WTC11 (cell line): ENCODE data around the gene ATG2A.

ENCODE experiments used
- ATF6 ChIP-seq: sonication (generic); formaldehyde crosslinking; IDR thresholded peaks from 2 replicates; pipeline ENCODE4 v1.8.1; 2023; ENCODE audit warnings: mild to moderate bottlenecking, missing genetic modification reagents
- CREB1 ChIP-seq: sonication (generic); formaldehyde crosslinking; IDR thresholded peaks from 2 replicates; pipeline ENCODE4 v1.8.0; 2023; ENCODE audit warnings: mild to moderate bottlenecking, missing genetic modification reagents
- PREB ChIP-seq: sonication (generic); formaldehyde crosslinking; IDR thresholded peaks from 2 replicates; pipeline ENCODE4 v1.8.1; 2022; ENCODE audit warnings: mild to moderate bottlenecking, missing genetic modification reagents, moderate library complexity, borderline replicate concordance
- SMAD3 ChIP-seq: sonication (generic); formaldehyde crosslinking; IDR thresholded peaks from 2 replicates; pipeline ENCODE4 v1.8.0; 2022; ENCODE audit warnings: missing genetic modification reagents, mild to moderate bottlenecking, borderline replicate concordance
- STAT6 ChIP-seq: sonication (generic); formaldehyde crosslinking; conservative IDR thresholded peaks from 2 replicates; pipeline ENCODE4 v1.8.1; 2023; ENCODE audit warnings: mild to moderate bottlenecking, low read depth, missing genetic modification reagents, moderate library complexity
- TEAD4 ChIP-seq: sonication (generic); formaldehyde crosslinking; IDR thresholded peaks from 2 replicates; pipeline ENCODE4 v1.8.0; 2022; ENCODE audit warnings: mild to moderate bottlenecking, missing genetic modification reagents
- TF ChIP-seq, protein P1 (sequence below): fragments of 200-600 bp; IDR thresholded peaks from 2 replicates; pipeline ENCODE4 v1.8.0; 2022; ENCODE audit warnings: antibody characterized with exemption
- TF ChIP-seq, protein P2 (sequence below): sonication (generic); formaldehyde crosslinking; IDR thresholded peaks from 2 replicates; pipeline ENCODE4 v1.8.0; 2023; ENCODE audit warnings: mild to moderate bottlenecking, missing genetic modification reagents
- TF ChIP-seq, protein P3 (sequence below): sonication (generic); formaldehyde crosslinking; IDR thresholded peaks from 2 replicates; pipeline ENCODE4 v1.8.1; 2023; ENCODE audit warnings: mild to moderate bottlenecking, missing genetic modification reagents, moderate library complexity
- TF ChIP-seq, protein P4 (sequence below): sonication (generic); formaldehyde crosslinking; IDR thresholded peaks from 2 replicates; pipeline ENCODE4 v1.8.1; 2022; ENCODE audit warnings: low read depth, missing genetic modification reagents, borderline replicate concordance
- TF ChIP-seq, protein P5 (sequence below): sonication (generic); formaldehyde crosslinking; IDR thresholded peaks from 2 replicates; pipeline ENCODE4 v1.8.1; 2023; ENCODE audit warnings: mild to moderate bottlenecking, missing genetic modification reagents, borderline replicate concordance

DNA sequence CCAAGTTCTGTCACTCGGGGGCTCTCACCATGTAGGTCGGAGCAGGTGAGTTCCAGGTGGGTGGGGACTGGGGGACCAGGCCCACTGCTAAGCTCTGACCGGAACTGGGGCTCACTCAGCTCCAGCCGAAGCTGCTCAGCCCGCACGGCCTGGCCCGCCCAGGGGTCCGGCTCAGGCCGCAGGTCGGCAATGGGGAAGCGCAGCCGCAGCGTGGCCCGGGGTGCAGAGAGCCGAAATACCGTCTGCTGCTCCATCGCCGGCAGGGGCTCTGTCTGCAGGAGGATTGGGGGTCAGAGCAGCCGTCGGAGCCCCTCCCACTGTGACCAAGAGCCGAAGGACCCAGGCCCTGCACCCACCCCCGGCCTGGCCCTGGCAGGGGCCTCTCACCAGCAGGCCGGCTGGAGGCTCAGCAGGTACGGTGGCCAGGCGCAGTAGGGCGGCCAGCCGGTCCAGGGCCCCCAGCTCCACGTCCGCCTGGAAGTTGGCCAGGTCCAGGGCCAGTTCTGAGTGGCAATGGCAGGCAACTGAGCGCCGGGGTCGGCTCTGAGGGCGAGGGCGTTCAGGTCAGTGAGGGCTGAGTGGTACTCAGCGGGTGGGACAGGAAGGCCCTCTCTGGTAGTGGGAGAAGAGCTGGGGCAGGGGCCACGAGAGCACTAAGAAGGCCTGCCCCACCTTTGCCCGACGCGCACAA, 7.2 kb downstream of the ATG2A start:
- TF ChIP-seq, protein P1, sequence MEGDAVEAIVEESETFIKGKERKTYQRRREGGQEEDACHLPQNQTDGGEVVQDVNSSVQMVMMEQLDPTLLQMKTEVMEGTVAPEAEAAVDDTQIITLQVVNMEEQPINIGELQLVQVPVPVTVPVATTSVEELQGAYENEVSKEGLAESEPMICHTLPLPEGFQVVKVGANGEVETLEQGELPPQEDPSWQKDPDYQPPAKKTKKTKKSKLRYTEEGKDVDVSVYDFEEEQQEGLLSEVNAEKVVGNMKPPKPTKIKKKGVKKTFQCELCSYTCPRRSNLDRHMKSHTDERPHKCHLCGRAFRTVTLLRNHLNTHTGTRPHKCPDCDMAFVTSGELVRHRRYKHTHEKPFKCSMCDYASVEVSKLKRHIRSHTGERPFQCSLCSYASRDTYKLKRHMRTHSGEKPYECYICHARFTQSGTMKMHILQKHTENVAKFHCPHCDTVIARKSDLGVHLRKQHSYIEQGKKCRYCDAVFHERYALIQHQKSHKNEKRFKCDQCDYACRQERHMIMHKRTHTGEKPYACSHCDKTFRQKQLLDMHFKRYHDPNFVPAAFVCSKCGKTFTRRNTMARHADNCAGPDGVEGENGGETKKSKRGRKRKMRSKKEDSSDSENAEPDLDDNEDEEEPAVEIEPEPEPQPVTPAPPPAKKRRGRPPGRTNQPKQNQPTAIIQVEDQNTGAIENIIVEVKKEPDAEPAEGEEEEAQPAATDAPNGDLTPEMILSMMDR: no peak
- TF ChIP-seq CREB1 (CRISPR knock-in tag) (no peak), SMAD3 (CRISPR knock-in tag) (no peak), PREB (CRISPR knock-in tag) (no peak), ATF6 (no peak), STAT6 (CRISPR knock-in tag) (no peak), TEAD4 (CRISPR knock-in tag) (no peak)
- TF ChIP-seq, protein P2, sequence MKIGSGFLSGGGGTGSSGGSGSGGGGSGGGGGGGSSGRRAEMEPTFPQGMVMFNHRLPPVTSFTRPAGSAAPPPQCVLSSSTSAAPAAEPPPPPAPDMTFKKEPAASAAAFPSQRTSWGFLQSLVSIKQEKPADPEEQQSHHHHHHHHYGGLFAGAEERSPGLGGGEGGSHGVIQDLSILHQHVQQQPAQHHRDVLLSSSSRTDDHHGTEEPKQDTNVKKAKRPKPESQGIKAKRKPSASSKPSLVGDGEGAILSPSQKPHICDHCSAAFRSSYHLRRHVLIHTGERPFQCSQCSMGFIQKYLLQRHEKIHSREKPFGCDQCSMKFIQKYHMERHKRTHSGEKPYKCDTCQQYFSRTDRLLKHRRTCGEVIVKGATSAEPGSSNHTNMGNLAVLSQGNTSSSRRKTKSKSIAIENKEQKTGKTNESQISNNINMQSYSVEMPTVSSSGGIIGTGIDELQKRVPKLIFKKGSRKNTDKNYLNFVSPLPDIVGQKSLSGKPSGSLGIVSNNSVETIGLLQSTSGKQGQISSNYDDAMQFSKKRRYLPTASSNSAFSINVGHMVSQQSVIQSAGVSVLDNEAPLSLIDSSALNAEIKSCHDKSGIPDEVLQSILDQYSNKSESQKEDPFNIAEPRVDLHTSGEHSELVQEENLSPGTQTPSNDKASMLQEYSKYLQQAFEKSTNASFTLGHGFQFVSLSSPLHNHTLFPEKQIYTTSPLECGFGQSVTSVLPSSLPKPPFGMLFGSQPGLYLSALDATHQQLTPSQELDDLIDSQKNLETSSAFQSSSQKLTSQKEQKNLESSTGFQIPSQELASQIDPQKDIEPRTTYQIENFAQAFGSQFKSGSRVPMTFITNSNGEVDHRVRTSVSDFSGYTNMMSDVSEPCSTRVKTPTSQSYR: no peak
- TF ChIP-seq, protein P3, sequence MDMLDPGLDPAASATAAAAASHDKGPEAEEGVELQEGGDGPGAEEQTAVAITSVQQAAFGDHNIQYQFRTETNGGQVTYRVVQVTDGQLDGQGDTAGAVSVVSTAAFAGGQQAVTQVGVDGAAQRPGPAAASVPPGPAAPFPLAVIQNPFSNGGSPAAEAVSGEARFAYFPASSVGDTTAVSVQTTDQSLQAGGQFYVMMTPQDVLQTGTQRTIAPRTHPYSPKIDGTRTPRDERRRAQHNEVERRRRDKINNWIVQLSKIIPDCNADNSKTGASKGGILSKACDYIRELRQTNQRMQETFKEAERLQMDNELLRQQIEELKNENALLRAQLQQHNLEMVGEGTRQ (CRISPR knock-in tag): no peak
- TF ChIP-seq, protein P4, sequence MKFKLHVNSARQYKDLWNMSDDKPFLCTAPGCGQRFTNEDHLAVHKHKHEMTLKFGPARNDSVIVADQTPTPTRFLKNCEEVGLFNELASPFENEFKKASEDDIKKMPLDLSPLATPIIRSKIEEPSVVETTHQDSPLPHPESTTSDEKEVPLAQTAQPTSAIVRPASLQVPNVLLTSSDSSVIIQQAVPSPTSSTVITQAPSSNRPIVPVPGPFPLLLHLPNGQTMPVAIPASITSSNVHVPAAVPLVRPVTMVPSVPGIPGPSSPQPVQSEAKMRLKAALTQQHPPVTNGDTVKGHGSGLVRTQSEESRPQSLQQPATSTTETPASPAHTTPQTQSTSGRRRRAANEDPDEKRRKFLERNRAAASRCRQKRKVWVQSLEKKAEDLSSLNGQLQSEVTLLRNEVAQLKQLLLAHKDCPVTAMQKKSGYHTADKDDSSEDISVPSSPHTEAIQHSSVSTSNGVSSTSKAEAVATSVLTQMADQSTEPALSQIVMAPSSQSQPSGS: no peak
- TF ChIP-seq, protein P5, sequence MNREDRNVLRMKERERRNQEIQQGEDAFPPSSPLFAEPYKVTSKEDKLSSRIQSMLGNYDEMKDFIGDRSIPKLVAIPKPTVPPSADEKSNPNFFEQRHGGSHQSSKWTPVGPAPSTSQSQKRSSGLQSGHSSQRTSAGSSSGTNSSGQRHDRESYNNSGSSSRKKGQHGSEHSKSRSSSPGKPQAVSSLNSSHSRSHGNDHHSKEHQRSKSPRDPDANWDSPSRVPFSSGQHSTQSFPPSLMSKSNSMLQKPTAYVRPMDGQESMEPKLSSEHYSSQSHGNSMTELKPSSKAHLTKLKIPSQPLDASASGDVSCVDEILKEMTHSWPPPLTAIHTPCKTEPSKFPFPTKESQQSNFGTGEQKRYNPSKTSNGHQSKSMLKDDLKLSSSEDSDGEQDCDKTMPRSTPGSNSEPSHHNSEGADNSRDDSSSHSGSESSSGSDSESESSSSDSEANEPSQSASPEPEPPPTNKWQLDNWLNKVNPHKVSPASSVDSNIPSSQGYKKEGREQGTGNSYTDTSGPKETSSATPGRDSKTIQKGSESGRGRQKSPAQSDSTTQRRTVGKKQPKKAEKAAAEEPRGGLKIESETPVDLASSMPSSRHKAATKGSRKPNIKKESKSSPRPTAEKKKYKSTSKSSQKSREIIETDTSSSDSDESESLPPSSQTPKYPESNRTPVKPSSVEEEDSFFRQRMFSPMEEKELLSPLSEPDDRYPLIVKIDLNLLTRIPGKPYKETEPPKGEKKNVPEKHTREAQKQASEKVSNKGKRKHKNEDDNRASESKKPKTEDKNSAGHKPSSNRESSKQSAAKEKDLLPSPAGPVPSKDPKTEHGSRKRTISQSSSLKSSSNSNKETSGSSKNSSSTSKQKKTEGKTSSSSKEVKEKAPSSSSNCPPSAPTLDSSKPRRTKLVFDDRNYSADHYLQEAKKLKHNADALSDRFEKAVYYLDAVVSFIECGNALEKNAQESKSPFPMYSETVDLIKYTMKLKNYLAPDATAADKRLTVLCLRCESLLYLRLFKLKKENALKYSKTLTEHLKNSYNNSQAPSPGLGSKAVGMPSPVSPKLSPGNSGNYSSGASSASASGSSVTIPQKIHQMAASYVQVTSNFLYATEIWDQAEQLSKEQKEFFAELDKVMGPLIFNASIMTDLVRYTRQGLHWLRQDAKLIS (CRISPR knock-in tag): no peak
